ENCODE data around the gene ARMC5.
A peak's percentile ranks its signal among the peaks of the same experiment; 100 is the strongest.
"Not testable (repeated sequence)": the region's sequence is repeated elsewhere in the genome, so short reads cannot be mapped to it uniquely, and the experiment has no call there.

ARMC5 gene

GRCh38 chr16:31502981-31503380, 43.7 kb downstream of the ARMC5 start:
- no peak for DNase-seq

- DNase-seq = not testable (repeated sequence)
Observed at GRCh38 chr16:31503555-31503954, 44.3 kb downstream of the ARMC5 start.

GRCh38 chr16:31504159-31504558, 44.9 kb downstream of the ARMC5 start:
- DNase-seq = no peak

GRCh38 chr16:31505483-31505882, 46.2 kb downstream of the ARMC5 start:
- DNase-seq = no peak

- DNase-seq = no peak
Observed at GRCh38 chr16:31507617-31507928, 48.3 kb downstream of the ARMC5 start.

GRCh38 chr16:31507929-31508705, 48.8 kb downstream of the ARMC5 start, which contains the start of gene RUSF1:
TSS of gene RUSF1 (minus strand) at chr16:31508391. CDS start at chr16:31508373, 18 bp downstream.
- peak; percentile 45 for DNase-seq

- no peak for DNase-seq
Observed at GRCh38 chr16:31508706-31509195, 49.5 kb downstream of the ARMC5 start.

GRCh38 chr16:31513126-31513525, 53.8 kb downstream of the ARMC5 start:
- DNase-seq = no peak

GRCh38 chr16:31513884-31514283, 54.6 kb downstream of the ARMC5 start:
- no peak for DNase-seq
